Skeletal muscle tissue (tissue), 4 donors: Measurements from ENCODE around the gene AKTIP. TPM values are rescaled to one million over a fixed set of nuclear protein-coding genes. Genes with fewer than 3 reads are reported as not detected.
A peak's percentile ranks its signal among the peaks of the same experiment; 100 is the strongest.
"Not testable (repeated sequence)": the region's sequence is repeated elsewhere in the genome, so short reads cannot be mapped to it uniquely, and the experiment has no call there.

Source experiments
- H3K27ac ChIP-seq: one replicate; pipeline ENCODE4 v1.7.0; 2013; ENCODE audit warnings: mild to moderate bottlenecking, low read depth, low read length, inconsistent platforms
- H3K27me3 ChIP-seq, 3 donors: one replicate each; pipeline ENCODE4 v1.7.0; 2013; ENCODE audit warnings: low read length in 3 of 3; ENCODE audit not compliant: control insufficient read depth in 3 of 3, insufficient read depth in 3 of 3
- H3K36me3 ChIP-seq, 3 donors: one replicate each; pipeline ENCODE4 v1.7.0; 2013; ENCODE audit warnings: low read length in 3 of 3; ENCODE audit not compliant: control insufficient read depth in 3 of 3, insufficient read depth in 3 of 3
- H3K4me1 ChIP-seq, 3 donors: one replicate each; pipeline ENCODE4 v1.7.0; 2013; ENCODE audit warnings: low read length in 3 of 3, mild to moderate bottlenecking in 3 of 3; ENCODE audit not compliant: control insufficient read depth in 3 of 3, insufficient read depth in 3 of 3
- H3K4me3 ChIP-seq, 3 donors: one replicate each; pipeline ENCODE4 v1.7.0; 2013; ENCODE audit warnings: low read length in 3 of 3
- H3K9ac ChIP-seq, 3 donors: one replicate each; pipeline ENCODE4 v1.7.0; 2013; ENCODE audit warnings: low read length in 3 of 3, mild to moderate bottlenecking in 3 of 3, moderate library complexity in 2 of 3, low read depth in 1 of 3
- H3K9me3 ChIP-seq, 3 donors: one replicate each; pipeline ENCODE4 v1.7.0; 2013; ENCODE audit warnings: low read length in 3 of 3; ENCODE audit not compliant: control insufficient read depth in 3 of 3
- total RNA-seq: library from RNA; depleted of rRNA; stranded (reverse); fragments of >200 nt; gene quantifications from one replicate; pipeline ENCODE4 v1.2.3, GENCODE V29; 2014
- donor health status: Osteomylitis.

Gene AKTIP
- total RNA-seq, result 38.6 TPM

DNA sequence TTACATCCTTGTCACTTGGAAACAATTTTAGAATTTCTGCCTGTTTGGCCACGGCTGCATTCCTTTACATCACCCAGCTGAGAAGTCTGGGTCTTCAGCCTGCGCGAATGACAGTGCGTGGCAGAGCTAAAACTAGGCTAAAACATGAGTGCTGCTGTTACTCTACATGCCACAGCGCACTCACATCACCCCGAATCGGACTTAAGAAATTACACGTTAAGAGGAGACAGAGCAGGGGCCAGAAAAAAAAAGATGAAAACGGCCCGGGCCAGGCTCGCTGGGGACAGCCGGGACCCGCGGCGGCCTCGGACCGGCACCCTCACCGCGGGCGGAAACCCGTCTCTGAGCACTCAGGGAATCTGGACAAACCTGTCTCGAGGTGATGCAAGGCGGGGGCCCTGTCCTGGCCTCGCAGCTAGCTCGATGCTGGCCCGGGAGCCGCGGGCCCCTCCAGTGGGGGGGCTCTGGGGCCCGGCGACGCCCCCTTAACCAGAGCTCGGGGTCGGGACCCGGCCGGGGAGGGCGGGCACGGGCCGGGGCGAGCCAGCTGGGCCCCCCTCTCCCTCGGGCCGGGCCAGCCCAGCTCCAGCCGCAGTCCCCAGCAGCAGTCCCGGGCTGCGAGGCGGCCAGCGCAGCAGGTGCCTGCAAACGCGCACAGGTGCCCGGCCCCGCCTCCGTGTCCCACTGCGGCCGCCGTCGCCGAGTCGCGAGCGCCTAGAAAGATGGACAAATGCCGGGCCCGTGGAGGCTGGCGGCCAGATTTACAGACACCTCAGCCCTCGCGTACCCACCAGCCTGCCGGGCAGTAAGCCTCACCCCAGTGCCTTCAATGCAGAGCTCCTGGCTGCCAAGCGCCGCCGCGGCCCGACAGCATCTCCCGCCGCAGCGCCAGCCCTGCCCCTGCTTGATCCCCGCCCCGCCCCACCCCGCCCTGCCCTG lies at the start of gene AKTIP:
TSS of gene AKTIP (minus strand) at position 879 of the 939 bp plus-strand sequence. CDS start 2,950 bp downstream, outside the sequence.
- Histone ChIP-seq H3K27me3 (no peaks in the 10 kb centered on the region), H3K4me3 (peak within 1 kb of the TSS; percentile 77 to 89 (median 81)), H3K36me3 (peaks cover 3 to 9% (median 8%) of the 10 kb centered on the region in 3 donors), H3K27ac (peak within 1 kb of the TSS; percentile 94), H3K9ac (peak within 1 kb of the TSS; percentile 88 to 90 (median 88)), H3K4me1 (peaks cover 29 to 35% (median 33%) of the 10 kb centered on the region in 3 donors), H3K9me3 (no peaks in the 10 kb centered on the region)

DNA sequence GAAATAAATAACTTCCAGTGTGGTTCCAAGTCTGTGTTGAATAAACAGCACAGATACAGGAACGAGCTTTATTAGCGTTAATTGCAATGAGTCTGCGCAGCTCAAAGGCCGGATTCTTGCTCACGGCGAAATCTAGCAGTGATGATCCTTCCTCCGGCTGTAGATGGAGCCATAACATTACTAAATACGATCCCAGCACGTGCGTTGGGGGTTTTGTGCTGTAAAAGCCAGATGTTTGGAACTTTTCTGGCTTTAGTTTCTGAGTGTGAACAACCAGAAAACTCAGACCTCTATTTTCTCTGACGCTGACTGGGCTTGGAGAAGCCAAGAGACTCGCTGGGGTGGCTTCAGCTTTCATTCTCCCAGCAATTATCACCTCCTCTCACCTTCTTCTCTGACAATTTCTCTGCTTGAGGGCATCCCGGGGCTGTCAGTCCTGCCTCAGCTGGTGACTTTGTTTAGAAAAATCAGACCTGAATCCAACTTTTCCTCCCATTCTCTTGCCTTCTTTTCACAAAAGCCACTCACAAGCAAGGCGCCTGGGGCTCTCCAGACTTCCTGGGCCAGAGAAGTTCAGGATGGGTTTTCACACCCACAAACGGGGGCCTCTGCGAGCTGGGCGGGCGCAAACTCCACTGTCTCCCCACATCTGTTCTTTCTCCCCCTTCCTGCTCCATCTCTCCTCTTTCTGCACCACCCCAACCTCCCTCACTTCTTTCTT lies 47.1 kb upstream of the AKTIP start:
- Histone ChIP-seq H3K9me3 (no peaks in the 10 kb centered on the region), H3K36me3 (no peaks in the 10 kb centered on the region), H3K9ac (no peak overlapping the region), H3K27me3 (peaks cover 0 to 3% (median 0%) of the 10 kb centered on the region in 3 donors), H3K4me1 (peaks cover 0 to 3% (median 2%) of the 10 kb centered on the region in 3 donors), H3K4me3 (no peak overlapping the region), H3K27ac (no peak overlapping the region)

- no peak overlapping the region for H3K27ac ChIP-seq
- peaks cover 0 to 3% (median 2%) of the 10 kb centered on the region in 3 donors for H3K4me1 ChIP-seq
- peaks cover under 1 to 8% (median 1%) of the 10 kb centered on the region in 3 donors for H3K27me3 ChIP-seq
- H3K9me3 ChIP-seq, result no peaks in the 10 kb centered on the region
- H3K36me3 ChIP-seq, result no peaks in the 10 kb centered on the region
- no peak overlapping the region for H3K9ac ChIP-seq
- no peak overlapping the region for H3K4me3 ChIP-seq
These were observed 44.0 kb upstream of the AKTIP start for GRCh38 chr16:53546988-53547391.

GRCh38 chr16:53545433-53545832 lies 42.4 kb upstream of the AKTIP start:
- no peak overlapping the region for H3K27ac ChIP-seq
- no peaks in the 10 kb centered on the region for H3K36me3 ChIP-seq
- H3K27me3 ChIP-seq, result peaks cover 2 to 12% (median 5%) of the 10 kb centered on the region in 3 donors
- H3K4me3 ChIP-seq, result no peak overlapping the region
- H3K4me1 ChIP-seq, result peaks cover 0 to 3% (median 2%) of the 10 kb centered on the region in 3 donors
- H3K9ac ChIP-seq, result no peak overlapping the region
- no peaks in the 10 kb centered on the region for H3K9me3 ChIP-seq

GRCh38 chr16:53542283-53542682 lies 39.3 kb upstream of the AKTIP start:
- Histone ChIP-seq H3K36me3 (no peaks in the 10 kb centered on the region), H3K27ac (no peak overlapping the region), H3K4me3 (no peak overlapping the region), H3K9me3 (no peaks in the 10 kb centered on the region), H3K4me1 (no peaks in the 10 kb centered on the region), H3K27me3 (peaks cover 2 to 10% (median 5%) of the 10 kb centered on the region in 3 donors), H3K9ac (no peak overlapping the region)

GRCh38 chr16:53541326-53541725 lies 38.3 kb upstream of the AKTIP start:
- Histone ChIP-seq H3K9me3 (no peaks in the 10 kb centered on the region), H3K4me3 (no peak overlapping the region), H3K36me3 (no peaks in the 10 kb centered on the region), H3K9ac (no peak overlapping the region), H3K4me1 (no peaks in the 10 kb centered on the region), H3K27ac (no peak overlapping the region), H3K27me3 (peaks cover 2 to 9% (median 5%) of the 10 kb centered on the region in 3 donors)

DNA sequence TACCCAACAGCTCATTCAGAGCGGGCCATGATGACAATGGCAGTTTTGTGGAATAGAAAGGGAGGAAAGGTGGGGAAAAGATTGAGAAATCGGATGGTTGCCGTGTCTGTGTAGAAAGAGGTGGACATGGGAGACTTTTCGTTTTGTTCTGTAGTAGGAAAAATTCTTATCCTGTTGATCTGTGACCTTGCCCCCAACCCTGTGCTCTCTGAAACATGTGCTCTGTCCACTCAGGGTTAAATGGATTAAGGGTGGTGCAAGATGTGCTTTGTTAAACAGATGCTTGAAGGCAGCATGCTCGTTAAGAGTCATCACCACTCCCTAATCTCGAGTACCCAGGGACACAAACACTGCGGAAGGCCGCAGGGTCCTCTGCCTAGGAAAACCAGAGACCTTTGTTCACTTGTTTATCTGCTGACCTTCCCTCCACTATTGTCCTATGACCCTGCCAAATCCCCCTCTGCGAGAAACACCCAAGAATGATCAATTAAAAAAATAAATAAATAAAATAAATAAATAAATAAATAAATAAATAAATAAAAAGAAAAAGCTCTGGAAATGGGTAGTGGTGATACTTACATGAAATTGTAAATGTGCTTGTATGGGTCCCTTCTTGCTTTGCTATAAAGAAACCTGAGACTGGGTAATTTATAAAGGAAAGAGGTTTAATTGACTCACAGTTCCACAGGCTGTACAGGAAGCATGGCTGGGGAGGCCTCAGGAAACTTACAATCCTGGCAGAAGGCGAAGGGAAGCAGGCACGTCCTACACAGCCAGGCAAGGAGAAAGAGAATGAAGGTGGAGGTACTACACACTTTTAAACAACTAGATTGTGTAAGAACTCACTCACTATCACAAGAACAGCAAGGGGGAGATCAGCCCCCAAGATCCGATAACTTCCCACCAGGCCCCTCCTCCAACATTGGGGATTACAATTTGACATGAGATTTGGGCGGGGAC lies 37.0 kb upstream of the AKTIP start:
- H3K36me3 ChIP-seq, H3K9me3 ChIP-seq, H3K27ac ChIP-seq, H3K9ac ChIP-seq, H3K27me3 ChIP-seq, H3K4me1 ChIP-seq, H3K4me3 ChIP-seq: not testable (repeated sequence)

GRCh38 chr16:53539346-53539745 lies 36.3 kb upstream of the AKTIP start:
- H3K27ac ChIP-seq, H3K36me3 ChIP-seq, H3K4me3 ChIP-seq, H3K4me1 ChIP-seq, H3K27me3 ChIP-seq, H3K9me3 ChIP-seq, H3K9ac ChIP-seq: not testable (repeated sequence)

DNA sequence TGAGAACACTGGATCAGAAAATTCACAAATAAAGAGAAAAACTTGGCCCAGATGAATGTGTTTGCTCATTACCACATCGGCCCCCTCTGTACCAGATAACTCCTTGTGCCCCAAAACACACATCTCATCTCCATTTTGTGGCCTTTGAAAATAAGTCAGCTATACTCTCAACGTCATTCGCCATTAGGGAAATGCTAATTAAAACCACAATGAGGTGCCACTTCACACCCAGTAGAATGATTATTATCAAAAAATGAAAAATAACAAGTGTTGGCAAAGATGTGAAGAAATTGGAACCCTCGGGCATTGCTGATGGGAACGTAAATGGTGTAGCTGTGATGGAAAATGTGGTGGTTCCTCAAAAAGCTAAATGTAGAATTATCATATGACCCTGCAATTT lies 34.6 kb upstream of the AKTIP start:
- peaks cover 2 to 9% (median 5%) of the 10 kb centered on the region in 3 donors for H3K27me3 ChIP-seq
- no peaks in the 10 kb centered on the region for H3K9me3 ChIP-seq
- H3K27ac ChIP-seq, result no peak overlapping the region
- H3K4me3 ChIP-seq, result no peak overlapping the region
- no peak overlapping the region for H3K9ac ChIP-seq
- no peaks in the 10 kb centered on the region for H3K36me3 ChIP-seq
- no peaks in the 10 kb centered on the region for H3K4me1 ChIP-seq
